ENCODE results near the gene PCBP4.

The PCBP4 gene

DNA sequence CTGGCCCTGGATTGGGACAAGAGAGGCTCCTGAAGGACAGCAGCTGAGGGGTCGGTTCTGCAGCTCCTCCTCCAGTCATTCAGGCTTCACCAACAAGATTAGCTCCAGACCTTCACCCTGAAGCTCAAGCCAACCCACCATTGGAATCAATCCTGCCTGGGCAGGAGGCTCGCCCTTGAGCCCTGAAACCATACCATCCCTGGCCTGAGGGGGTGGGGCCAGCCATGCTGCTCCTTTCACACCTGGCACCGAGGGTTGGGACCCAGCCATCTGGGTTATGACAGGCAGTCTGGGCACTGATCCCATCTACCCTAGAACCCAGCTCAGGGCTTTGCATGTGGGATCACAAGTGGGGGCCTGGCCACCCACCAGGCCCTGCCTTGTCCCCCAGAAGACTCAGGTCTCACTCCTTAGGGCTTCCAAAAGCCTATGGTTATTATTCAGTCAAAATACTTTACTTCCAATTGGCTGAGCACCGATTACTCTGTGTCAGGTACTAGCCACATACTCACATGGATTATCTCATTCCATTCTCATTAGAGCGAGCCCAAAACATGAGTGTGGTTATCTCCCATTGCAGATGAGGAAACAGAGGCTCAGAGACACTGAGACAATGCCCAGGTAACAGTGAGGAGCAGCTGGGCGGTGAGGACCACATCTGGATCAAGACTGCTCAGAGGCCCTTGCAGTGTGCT is 3.5 kb upstream of the PCBP4 start:
- DNase-seq, result no peak

DNA sequence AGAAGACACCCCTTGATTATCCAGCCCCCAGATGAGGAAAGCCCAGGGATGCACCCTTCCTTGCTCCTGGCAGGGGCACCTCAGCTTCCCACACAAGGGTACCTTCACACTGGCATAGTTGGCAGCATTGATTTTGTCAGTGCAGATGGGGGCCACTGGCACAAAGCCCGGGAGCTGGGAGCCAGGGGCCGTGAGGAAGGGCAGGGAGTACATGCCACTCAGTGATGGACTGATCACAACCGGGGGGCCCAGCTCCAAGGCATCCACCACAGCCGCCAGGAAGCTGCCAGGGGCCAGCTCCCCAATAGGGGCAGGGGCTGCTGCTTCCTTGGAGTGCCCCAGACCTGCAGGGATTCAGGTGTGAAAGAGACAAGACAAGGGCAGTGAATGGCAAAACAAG is 2.6 kb upstream of the PCBP4 start:
- no peak for DNase-seq

DNA sequence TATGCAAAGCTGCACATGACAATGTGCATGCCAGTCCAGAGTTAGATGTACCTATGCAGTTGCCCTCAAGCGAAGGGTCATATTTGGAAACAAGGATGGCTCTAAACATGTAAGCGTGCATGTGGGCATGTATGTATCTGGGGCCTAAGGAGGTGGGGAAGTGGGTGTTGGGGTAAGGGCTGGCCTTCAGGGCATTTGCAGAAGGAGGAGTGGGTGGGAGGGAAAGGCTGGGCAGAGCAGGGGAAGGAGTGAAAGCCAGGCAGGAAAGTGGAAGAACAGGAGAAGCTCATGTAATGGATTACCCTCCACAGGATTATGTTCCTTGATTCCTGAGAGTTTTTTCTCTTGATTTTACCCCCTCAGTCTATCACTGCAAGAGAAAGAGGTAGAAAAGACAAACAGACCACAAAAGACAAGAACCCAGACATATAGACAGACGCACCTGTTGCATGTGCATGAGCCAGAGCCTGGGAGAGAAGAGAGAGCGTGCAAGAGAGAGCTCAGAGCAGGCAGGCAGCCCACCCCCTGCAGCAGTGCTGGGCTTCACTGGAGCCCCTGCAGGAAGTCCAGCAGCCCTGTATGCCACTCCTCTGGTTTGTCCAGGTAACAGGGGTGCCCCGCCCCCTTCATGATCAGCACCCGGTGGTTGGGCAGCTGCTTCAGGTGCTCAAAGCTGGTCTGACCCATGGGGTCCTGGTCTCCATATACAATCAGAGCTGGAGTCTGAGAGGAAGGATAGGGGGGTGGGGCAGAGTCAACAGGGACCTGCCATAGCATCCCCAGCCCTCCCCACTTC is 1.8 kb upstream of the PCBP4 start:
- DNase-seq, result no peak

DNA sequence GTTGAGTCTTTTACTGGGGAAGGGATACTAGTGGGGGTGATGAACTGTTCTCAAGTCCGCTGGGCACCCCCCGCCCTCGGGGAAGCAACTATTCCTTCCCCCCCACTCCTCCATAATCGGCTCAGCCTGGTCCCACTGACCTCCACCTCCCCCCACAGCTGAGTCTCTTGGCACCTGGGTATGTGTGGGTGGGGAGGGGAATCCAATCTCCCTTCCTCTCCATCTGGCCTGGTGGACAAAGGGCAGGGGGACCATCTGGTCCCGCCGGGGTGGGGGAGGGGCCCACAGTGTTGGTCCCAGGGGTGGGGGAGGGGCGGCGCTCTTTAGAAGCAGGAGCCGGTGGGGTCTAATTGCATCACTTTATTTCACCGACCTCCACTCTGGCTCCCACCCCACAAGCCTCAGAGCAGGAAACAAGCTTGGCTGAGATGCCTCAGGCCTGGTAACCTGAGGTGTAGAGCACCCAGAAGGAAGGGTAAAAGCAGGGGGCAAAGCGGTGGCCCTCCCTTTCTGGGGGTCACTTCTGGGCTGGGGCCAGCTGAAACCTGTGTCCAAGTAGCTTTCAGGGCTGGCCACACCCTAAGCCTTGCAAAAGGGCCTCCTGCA is 1.0 kb upstream of the PCBP4 start:
- peak; percentile 26 for DNase-seq

DNA sequence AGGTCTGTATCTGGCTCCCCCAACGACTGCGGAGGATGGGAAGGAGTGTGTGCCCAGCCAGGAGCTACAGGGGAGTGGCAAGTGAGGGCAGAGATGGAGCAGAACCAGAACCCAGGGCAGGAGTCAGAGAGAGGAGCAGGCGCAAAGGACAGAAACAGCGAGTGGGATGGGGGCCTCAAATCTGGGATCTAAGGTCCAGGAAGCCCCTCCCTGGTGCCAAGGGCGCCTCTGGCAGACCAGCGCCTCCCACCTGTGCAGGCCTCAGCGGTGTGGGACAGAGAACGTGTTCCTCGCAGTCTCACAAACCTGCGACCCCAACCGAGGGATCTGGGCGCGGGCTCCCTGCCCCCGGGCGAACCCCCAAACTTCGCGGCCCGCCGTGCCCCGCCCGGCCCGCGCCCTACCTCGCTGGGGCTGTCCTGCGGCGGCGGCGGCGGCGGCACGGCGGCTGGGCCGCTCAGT is 301 bp downstream of the PCBP4 start:
- no peak for DNase-seq

DNA sequence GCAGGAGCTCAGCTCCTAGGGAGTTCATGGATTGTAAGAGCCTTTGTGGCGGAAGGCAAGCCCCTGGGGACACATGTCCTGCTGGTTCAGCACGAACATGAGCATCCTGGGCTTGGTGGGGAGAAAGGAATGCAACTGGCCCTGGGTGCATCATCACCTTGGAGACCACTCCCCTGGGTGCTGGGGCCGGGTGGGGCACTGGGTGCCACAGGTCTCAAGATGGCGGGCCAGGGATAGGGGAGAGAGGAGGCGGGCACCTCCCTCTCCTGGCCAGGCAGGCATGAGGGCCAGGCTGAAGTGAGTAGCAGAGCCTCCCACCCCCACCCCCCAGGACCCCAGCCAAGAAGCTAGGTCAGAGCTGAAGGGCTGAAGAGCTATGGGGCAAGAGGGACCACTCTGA is 768 bp downstream of the PCBP4 start:
- DNase-seq, result peak; percentile 15

DNA sequence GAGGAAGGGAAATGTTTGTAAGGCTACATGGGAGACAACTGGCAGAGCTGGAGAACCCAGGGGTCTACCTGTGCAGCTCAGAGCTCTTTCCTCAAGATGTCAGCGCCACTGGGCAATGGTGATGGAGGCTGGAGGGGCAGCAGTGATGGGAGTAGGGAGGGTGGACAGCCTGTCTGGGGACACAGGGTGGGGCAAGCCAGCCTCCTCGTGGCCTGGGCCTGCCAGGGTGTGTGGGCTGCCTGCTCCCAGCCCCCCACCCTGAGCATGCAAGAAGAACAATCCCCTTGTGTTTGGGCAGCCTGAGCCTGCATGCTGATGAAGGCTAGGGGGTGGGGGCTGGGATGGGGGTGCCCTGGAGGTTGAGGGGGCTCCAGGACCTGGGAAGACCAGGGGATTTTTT is 1.2 kb downstream of the PCBP4 start:
- DNase-seq, result no peak

DNA sequence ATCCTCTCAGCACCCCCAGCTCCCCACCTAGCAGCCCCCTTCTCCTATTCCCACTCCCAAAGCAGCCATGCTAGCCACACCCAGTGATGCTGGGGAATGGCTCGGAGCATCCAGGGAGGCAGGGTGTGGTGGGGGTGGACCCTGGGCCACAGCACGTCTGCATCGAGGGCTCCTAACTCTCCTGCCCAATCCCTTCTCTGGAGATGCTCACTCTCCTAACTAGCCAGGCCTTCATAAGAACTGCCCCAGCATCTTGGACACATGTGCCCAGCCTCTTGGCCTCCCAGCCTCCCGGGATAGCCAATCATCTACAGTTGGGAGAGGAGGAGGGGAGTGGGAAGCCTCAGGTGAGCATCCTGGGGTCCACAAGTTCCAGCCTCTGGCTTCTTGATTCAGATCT is 2.7 kb downstream of the PCBP4 start:
- DNase-seq, result no peak

DNA sequence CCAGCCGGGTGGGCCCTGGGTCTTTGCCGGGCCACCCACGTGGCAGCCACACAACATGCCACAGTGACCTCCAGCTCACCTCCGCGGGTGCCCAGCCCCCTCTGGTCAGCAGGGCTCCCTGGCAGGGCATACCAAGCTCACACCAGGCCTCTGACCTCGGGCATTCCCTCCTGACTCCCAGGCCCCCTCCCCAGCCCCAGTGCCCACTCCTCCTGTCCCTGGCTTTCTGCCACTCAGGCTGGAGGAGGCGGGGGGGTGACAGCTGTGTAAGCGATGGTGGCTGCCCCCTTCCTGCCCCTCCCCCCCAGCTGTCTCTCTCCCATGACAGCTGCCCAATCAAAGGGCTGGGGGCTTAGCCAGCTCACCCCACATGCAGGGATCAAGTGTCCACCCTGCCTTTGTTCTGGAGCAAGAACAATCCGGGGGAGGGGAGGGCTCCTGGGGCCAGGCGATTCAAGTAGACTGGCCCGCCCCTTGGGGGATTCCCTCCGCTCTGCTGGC is 3.3 kb downstream of the PCBP4 start:
- DNase-seq, result no peak

DNA sequence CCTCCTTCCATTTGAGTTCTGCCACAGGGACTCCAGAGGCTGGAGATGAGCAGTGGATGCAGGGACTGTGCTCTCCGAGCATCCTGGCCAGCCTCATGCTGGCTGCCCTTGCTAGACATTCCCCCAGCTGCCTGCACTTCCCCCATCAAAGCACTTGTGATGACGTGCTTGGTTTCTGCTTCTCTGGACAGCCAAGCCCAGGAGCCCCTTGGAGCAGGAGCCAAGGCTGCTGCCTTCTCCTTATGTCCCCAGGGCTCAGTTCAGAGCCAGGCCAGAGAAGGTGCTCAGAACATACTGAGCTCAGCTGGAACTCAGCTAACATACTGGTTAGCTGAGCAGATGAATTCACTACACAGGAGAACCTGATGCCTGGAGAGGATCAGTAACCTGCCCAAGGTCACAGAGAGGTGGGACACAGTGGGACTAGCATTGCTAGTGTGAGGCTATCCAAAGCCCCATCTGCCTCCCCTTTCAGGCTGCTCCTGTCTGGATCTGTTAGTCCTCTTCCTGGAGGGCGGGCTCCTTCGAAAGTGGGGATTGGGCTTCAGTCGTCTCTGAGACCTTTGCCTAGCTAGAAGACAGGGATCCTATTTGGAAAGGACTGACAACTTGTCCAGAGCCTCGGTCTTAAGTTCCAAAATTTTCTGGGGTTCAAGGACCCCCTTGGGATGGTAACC is 4.3 kb downstream of the PCBP4 start:
- DNase-seq, result no peak

DNA sequence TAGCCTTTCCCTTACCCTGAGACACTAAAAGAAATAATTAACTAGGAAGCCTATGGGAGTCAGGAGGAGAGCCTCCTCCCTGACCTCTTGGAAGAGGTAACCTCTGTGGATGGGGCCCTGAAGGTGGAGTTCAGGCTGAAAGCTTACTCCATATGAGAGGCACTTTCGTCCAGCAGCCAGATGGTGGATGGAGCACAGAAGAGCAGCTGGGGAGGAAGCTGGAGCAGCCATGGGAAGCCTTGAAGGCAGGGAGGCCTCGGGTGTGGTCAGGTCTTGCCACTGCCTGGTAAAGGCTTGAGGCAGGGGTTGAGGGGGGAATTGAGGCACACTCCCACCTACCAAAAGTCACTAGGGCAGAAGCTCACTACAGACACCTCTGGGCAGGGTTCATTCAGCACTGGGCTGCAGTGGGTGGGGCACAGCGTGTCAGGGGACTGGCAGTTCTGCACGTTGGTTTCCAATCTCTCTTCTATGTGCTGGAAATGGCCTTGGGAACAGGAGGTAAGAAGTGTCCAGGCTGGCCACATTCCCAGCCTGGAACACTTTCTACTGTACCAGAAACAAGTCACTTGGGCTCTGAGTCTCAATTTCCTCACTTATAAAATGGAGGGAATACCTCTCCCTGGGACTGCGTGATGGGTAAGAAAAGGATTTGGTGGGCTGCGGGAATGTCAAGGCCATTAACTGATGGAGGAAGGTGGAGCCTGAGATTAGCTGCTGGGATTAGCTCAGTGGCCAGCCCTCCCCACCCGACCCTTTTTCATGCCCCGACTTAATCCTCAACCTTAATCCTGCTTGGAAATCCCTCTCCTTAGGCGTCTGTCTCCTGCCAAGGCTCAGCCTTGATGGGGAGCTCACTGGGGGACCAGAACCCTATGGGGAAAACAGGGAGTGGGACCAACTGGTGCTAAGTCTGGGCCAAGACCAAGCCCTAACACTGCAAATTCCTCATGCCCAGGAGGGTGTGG is 5.4 kb downstream of the PCBP4 start:
- DNase-seq, result no peak

DNA sequence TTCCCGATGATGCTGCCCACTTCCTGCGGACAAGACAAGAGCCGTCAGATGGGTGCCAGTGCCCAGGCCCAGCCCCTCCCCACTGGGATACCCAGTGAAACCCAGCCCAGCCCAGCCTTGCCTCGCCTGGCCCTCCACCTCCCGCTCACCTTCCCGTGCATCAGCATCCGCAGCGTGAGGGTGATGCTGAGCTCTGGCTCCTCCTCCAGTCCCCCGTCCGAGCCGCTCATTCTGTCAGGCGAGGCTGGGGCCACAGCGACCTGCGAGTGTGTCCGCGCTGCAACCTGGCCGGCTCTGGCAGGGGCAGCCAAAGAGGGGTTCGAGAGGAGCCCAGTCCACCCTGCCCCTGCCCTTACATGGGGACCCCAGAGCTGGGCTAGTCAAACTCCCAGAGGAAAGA is 6.2 kb downstream of the PCBP4 start:
- DNase-seq, result no peak

DNA sequence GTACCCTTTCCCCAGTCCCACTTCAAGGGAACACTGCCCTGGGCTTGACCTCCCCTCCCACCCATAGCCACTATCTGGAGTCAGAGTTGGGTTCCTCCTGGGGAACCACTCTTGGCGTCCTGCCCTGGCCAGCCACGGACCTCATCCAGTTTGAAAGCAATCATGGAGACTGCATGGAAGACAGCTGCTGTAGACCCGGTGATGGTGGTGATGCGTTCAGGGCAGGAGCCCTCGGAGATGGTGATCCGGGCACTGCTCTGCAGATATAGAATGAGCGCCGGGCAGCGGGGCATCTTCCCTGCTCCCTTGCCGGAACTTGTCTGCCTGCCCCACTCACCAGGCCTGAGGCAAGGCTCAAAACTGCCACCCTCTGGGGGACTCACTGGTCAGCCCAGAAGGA is 6.9 kb downstream of the PCBP4 start:
- DNase-seq, result no peak

DNA sequence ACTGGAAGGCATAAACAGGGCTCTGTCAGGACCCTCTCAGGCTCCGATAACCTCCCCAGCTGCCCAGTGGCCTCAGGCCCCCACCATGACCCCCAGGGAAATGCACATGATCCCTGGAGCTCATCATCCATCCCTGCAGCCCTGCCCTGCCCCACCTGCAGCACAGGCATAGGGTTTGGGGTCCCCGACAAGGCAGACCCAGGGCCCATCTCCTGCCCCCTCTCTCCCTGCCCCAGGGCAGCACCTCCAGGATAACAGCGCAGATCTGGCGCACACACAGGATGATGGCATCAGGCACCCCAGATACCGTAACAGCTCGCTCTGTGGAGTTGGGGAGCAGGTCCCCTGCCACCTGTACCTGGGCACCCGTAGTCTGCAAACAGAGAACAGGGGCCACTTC is 7.6 kb downstream of the PCBP4 start:
- no peak for DNase-seq

DNA sequence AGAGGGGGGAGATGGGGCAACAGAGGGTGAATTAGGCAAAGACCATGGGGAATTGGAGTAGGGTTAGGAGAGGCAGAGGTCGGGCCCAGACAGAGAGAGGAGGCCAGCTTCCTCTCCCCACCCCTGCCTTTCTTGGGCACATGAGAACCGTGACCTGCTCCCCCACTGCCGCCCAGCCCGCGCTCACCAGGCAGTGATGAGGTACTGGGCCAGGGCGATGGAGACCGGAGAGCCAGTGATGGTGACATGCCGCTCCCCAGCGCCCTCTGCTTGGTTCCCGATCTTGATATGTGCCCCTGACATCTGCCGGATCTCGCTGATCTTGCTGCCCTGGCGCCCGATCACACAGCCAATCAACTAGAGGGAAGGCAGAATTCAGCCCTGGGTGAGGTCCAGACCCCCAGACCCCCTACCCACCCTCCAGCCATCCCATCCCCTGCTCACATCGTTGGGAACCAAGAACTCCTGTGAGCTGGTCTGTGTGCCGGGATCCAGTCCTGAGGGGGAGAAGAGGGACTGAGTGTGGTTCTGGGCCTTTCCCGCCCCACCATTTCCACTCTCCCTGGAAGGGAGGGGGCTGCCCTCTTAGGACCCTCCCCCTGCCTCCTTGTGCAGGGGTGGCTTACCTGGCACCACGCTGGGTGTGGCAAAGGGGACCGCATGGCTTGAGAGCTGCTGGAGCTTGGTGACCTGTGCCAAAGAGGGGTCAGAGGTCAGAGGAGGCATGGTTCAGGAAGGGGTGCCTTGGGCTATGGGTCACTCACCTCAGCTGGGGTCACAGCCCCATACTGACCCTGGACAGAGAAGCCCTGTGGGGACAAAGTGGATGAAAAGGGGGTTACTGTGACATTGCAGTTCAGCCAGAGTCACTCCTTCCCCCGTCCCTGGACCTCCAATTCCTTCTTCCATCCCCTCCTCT is 8.4 kb downstream of the PCBP4 start:
- no peak for DNase-seq

DNA sequence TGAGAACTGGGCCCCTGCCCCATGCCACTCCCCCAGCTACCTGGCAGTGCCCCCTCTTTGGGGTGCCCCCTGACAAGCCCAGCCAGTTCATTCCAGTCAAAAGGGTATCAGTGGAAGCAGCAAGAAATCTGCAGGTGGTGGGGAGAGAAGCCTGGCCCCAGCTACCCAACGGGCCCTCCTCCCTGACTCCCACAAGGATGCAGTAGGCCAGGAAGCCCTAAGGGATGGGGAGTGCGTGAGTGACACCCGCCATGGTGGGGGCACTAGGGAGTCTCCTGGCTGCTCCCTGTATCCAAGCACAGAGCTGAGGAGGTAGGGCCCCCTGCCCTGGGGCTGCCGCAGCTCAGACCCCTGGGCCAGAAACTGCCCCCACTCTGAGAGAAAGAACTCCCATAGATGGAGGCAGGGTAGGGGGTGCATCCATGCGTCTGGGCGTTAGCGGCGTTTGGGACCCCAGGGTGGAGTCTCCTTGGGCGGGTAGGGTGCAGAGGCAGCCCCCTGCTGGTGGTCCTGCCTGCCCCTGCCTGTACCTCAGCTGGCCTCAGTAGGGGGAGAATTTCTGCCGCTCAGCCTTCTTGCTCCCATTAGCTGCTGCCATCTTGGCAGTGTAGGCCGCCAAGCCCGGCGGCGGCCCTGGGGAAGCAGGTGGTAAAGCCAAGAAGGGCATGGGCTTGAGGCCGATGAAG is 9.6 kb downstream of the PCBP4 start:
- DNase-seq, result no peak

DNA sequence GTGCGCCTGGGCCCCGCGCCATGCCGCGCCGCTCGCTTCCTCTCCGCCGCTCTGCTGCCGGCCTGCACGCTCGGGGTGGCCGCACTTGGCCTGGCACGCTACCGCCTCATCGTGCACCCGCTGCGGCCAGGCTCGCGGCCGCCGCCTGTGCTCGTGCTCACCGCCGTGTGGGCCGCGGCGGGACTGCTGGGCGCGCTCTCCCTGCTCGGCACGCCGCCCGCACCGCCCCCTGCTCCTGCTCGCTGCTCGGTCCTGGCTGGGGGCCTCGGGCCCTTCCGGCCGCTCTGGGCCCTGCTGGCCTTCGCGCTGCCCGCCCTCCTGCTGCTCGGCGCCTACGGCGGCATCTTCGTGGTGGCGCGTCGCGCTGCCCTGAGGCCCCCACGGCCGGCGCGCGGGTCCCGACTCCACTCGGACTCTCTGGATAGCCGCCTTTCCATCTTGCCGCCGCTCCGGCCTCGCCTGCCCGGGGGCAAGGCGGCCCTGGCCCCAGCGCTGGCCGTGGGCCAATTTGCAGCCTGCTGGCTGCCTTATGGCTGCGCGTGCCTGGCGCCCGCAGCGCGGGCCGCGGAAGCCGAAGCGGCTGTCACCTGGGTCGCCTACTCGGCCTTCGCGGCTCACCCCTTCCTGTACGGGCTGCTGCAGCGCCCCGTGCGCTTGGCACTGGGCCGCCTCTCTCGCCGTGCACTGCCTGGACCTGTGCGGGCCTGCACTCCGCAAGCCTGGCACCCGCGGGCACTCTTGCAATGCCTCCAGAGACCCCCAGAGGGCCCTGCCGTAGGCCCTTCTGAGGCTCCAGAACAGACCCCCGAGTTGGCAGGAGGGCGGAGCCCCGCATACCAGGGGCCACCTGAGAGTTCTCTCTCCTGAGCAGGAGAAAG is 11.1 kb downstream of the PCBP4 start:
- peak; percentile 62 for DNase-seq

DNA sequence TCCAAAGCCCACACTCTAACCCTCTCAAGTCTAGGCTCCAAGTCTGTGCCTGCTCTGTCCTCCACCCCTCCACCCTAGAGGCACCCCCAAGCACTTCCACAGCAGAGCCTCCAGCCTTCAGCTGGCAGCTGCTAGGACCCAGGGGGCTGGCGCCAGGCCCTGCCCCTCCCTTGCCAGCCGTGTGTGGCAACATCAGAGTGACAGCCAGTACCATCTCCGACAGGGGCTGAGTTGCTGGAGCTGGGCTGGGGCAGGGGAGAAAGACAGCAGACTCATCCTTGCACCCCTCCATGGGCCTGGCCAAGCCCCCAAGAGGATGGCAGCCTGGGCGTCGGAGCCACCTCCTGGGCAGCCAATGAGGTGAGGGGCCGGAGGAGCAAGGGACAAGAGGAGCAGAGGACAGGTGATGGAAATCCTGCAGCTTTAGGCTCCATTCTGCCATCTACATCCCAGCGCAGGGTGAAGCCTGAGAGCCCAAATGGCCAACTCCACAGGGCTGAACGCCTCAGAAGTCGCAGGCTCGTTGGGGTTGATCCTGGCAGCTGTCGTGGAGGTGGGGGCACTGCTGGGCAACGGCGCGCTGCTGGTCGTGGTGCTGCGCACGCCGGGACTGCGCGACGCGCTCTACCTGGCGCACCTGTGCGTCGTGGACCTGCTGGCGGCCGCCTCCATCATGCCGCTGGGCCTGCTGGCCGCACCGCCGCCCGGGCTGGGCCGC is 11.9 kb downstream of the PCBP4 start, which contains the start of gene GPR62:
TSS of gene GPR62 (plus strand) at position 207 of the 718 bp plus-strand sequence. CDS start at position 479, 272 bp downstream.
- DNase-seq, result no peak

Measured in fibroblast of skin of scalp (primary cell).